Dermis blood vessel endothelial cell (primary cell): ENCODE data around the gene AMMECR1. TPM values are rescaled to one million over a fixed set of nuclear protein-coding genes. Genes with fewer than 3 reads are reported as not detected.

Source experiments
- DNase-seq: peaks from one replicate; pipeline ENCODE4 v3.0.0; 2010
- total RNA-seq: library from RNA; depleted of rRNA; stranded (reverse); fragments of >200 nt; gene quantifications from 2 replicates; pipeline ENCODE4 v1.2.3, GENCODE V29; 2014

Gene AMMECR1
- total RNA-seq, 1 donor from 2014 or later = 6.0 TPM

- no peak for DNase-seq
These were observed 109.8 kb downstream of the AMMECR1 start for GRCh38 chrX:110208092-110208491.

GRCh38 chrX:110204986-110205385 is 112.9 kb downstream of the AMMECR1 start:
- no peak for DNase-seq

- no peak for DNase-seq
These were observed 116.1 kb downstream of the AMMECR1 start for GRCh38 chrX:110201799-110202198.

GRCh38 chrX:110194977-110195376 is 122.9 kb downstream of the AMMECR1 start:
- DNase-seq = no peak

GRCh38 chrX:110192516-110192915 is 125.4 kb downstream of the AMMECR1 start:
- no peak for DNase-seq

- DNase-seq = peak; percentile 51
These were observed 129.0 kb downstream of the AMMECR1 start for GRCh38 chrX:110188701-110189558.

GRCh38 chrX:110183314-110183713 is 134.6 kb downstream of the AMMECR1 start:
- no peak for DNase-seq

- no peak for DNase-seq
These were observed 135.0 kb downstream of the AMMECR1 start for GRCh38 chrX:110182865-110183264.

GRCh38 chrX:110182362-110182761 is 135.5 kb downstream of the AMMECR1 start:
- no peak for DNase-seq

- DNase-seq = no peak
These were observed 136.3 kb downstream of the AMMECR1 start for GRCh38 chrX:110181459-110182137.

- DNase-seq = peak; percentile 28
These were observed 137.0 kb downstream of the AMMECR1 start for GRCh38 chrX:110180928-110181310.

GRCh38 chrX:110180176-110180927 is 137.5 kb downstream of the AMMECR1 start:
- DNase-seq = peak; percentile 71

GRCh38 chrX:110178179-110178865 is 139.6 kb downstream of the AMMECR1 start:
- peak; percentile 14 for DNase-seq

- DNase-seq = no peak
These were observed 142.2 kb downstream of the AMMECR1 start for GRCh38 chrX:110175696-110176095.

- DNase-seq = no peak
These were observed 142.7 kb downstream of the AMMECR1 start for GRCh38 chrX:110175146-110175545.

GRCh38 chrX:110173192-110174175 is 144.4 kb downstream of the AMMECR1 start:
- no peak for DNase-seq

- DNase-seq = no peak
These were observed 145.7 kb downstream of the AMMECR1 start for GRCh38 chrX:110172215-110172614.

GRCh38 chrX:110171442-110171841 is 146.4 kb downstream of the AMMECR1 start:
- no peak for DNase-seq

GRCh38 chrX:110170029-110170428 is 147.9 kb downstream of the AMMECR1 start:
- DNase-seq = no peak

GRCh38 chrX:110168585-110168984 is 149.3 kb downstream of the AMMECR1 start:
- no peak for DNase-seq

- DNase-seq = peak; percentile 45
These were observed 149.9 kb downstream of the AMMECR1 start for GRCh38 chrX:110167952-110168451.
